ENCODE data around the gene RAB6A.

RAB6A gene

GRCh38 chr11:73760679-73761402 lies at the start of gene RAB6A:
Gene RAB6A, minus strand, starts transcription at chr11:73761074. Its CDS starts 439 bp downstream, at chr11:73760635.
- H3K4me3 Mint-ChIP-seq, result peak within 1 kb of the TSS; percentile 97 to 99 (median 97)
- H3K27me3 Mint-ChIP-seq (ENCODE audit: low read depth), result no peaks in the 10 kb centered on the region
- no peaks in the 10 kb centered on the region for H3K9me3 Mint-ChIP-seq
- peak within 1 kb of the TSS; percentile 95 to 99 (median 99) for H3K27ac Mint-ChIP-seq
- TF ChIP-seq, protein P1, sequence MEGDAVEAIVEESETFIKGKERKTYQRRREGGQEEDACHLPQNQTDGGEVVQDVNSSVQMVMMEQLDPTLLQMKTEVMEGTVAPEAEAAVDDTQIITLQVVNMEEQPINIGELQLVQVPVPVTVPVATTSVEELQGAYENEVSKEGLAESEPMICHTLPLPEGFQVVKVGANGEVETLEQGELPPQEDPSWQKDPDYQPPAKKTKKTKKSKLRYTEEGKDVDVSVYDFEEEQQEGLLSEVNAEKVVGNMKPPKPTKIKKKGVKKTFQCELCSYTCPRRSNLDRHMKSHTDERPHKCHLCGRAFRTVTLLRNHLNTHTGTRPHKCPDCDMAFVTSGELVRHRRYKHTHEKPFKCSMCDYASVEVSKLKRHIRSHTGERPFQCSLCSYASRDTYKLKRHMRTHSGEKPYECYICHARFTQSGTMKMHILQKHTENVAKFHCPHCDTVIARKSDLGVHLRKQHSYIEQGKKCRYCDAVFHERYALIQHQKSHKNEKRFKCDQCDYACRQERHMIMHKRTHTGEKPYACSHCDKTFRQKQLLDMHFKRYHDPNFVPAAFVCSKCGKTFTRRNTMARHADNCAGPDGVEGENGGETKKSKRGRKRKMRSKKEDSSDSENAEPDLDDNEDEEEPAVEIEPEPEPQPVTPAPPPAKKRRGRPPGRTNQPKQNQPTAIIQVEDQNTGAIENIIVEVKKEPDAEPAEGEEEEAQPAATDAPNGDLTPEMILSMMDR (IDR thresholded peaks at IDR 0.05; ENCODE audit: unreplicated experiment in 3 of 3), result peak; percentile 33 to 37 (median 36)
- H3K36me3 Mint-ChIP-seq (ENCODE audit: low read depth), result peaks cover 4% of the 10 kb centered on the region
- peaks cover 28% of the 10 kb centered on the region for H3K4me1 Mint-ChIP-seq

- peak overlapping the region in 1 of 3 experiments; percentile 27 for H3K27ac Mint-ChIP-seq
- no peak overlapping the region for H3K4me3 Mint-ChIP-seq
- no peaks in the 10 kb centered on the region for H3K27me3 Mint-ChIP-seq (ENCODE audit: low read depth)
- peaks cover 44% of the 10 kb centered on the region for H3K36me3 Mint-ChIP-seq (ENCODE audit: low read depth)
- H3K9me3 Mint-ChIP-seq, result no peaks in the 10 kb centered on the region
- H3K4me1 Mint-ChIP-seq, result no peaks in the 10 kb centered on the region
- TF ChIP-seq, protein P1 (IDR thresholded peaks at IDR 0.05; ENCODE audit: unreplicated experiment in 3 of 3), result no peak
Measured at GRCh38 chr11:73810637-73811036, 49.8 kb upstream of the RAB6A start.

DNA sequence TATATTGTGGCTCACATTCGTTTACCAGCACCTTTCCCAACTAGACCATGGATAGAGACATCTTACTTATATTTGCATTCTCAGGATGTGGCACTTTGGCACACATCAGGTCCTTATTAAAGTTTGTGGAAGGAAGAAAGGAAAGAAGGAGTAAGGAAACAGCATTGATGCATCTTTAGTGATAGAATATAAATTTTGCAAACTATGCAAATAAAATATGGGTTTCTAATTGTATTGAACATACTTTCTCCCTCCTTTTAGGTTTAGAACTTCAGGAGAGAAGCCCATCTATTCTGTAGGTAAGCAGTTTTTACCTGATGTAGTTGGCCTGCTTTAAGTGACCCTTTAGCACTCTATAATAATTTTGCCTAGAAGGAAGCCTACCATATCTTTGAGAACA lies 47.2 kb upstream of the RAB6A start:
- H3K9me3 Mint-ChIP-seq, result no peaks in the 10 kb centered on the region
- no peaks in the 10 kb centered on the region for H3K27me3 Mint-ChIP-seq (ENCODE audit: low read depth)
- no peak overlapping the region for H3K27ac Mint-ChIP-seq
- peaks cover 32% of the 10 kb centered on the region for H3K36me3 Mint-ChIP-seq (ENCODE audit: low read depth)
- TF ChIP-seq, protein P1 (IDR thresholded peaks at IDR 0.05; ENCODE audit: unreplicated experiment in 3 of 3), result no peak
- H3K4me1 Mint-ChIP-seq, result no peaks in the 10 kb centered on the region
- no peak overlapping the region for H3K4me3 Mint-ChIP-seq

DNA sequence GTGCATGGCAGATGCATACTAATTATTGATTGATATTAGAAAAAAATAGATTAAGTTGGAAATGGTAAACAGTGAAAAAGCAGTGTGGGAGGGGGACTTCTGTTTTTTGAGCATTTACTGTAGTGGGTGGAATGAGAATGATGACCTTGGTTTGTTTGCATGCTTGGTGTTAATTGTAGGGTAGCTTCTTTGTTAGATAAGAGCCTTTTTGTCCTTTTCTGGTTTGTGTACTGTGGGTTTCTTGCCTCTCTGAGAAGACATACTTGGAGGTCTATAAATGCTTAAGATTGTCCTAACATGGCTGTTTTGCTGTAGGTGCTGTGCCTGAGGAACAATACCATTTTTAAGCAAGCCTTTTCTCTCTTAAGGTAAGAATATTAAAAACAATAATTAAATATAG lies 43.8 kb upstream of the RAB6A start:
- peaks cover 23% of the 10 kb centered on the region for H3K36me3 Mint-ChIP-seq (ENCODE audit: low read depth)
- no peak overlapping the region for H3K4me3 Mint-ChIP-seq
- no peaks in the 10 kb centered on the region for H3K9me3 Mint-ChIP-seq
- TF ChIP-seq, protein P1 (IDR thresholded peaks at IDR 0.05; ENCODE audit: unreplicated experiment in 3 of 3), result no peak
- no peak overlapping the region for H3K27ac Mint-ChIP-seq
- H3K4me1 Mint-ChIP-seq, result no peaks in the 10 kb centered on the region
- no peaks in the 10 kb centered on the region for H3K27me3 Mint-ChIP-seq (ENCODE audit: low read depth)

DNA sequence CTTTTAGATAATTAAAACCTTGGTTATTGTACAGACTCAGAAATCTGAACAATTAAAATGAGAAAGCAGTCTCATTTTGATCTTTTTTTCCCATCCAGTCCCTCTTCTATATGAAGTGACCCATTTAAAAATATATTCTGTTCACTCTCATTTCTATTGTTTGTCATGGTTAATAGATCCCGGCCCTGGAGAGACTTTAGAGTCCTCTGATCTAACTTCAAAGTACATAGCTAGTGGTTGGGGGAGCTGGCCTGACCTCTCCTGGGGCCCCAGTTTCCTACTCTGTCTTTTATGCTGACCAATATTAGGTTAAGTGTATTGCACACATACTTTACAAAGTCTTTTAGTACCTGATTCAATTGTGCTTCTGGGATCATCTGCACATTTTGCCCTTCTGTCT lies 40.3 kb upstream of the RAB6A start:
- peaks cover 4% of the 10 kb centered on the region for H3K36me3 Mint-ChIP-seq (ENCODE audit: low read depth)
- H3K27ac Mint-ChIP-seq, result no peak overlapping the region
- no peaks in the 10 kb centered on the region for H3K4me1 Mint-ChIP-seq
- no peak overlapping the region for H3K4me3 Mint-ChIP-seq
- TF ChIP-seq, protein P1 (IDR thresholded peaks at IDR 0.05; ENCODE audit: unreplicated experiment in 3 of 3), result no peak
- H3K27me3 Mint-ChIP-seq (ENCODE audit: low read depth), result no peaks in the 10 kb centered on the region
- no peaks in the 10 kb centered on the region for H3K9me3 Mint-ChIP-seq

- H3K36me3 Mint-ChIP-seq (ENCODE audit: low read depth), result no peaks in the 10 kb centered on the region
- H3K27ac Mint-ChIP-seq, result no peak overlapping the region
- H3K9me3 Mint-ChIP-seq, result no peaks in the 10 kb centered on the region
- no peaks in the 10 kb centered on the region for H3K27me3 Mint-ChIP-seq (ENCODE audit: low read depth)
- H3K4me3 Mint-ChIP-seq, result no peak overlapping the region
- no peaks in the 10 kb centered on the region for H3K4me1 Mint-ChIP-seq
- TF ChIP-seq, protein P1 (IDR thresholded peaks at IDR 0.05; ENCODE audit: unreplicated experiment in 3 of 3), result no peak
Measured at GRCh38 chr11:73800276-73800806, 39.5 kb upstream of the RAB6A start.
